NCI-H1694 (cell line): ENCODE data around the gene PRPF40A.

Experiments
- DNase-seq: peaks from one replicate; lab custom pipeline; 2025; lab: John Stamatoyannopoulos, UW

Gene PRPF40A

GRCh38 chr2:152618193-152618564 is 99.1 kb downstream of the PRPF40A start:
- DNase-seq = no peak

DNA sequence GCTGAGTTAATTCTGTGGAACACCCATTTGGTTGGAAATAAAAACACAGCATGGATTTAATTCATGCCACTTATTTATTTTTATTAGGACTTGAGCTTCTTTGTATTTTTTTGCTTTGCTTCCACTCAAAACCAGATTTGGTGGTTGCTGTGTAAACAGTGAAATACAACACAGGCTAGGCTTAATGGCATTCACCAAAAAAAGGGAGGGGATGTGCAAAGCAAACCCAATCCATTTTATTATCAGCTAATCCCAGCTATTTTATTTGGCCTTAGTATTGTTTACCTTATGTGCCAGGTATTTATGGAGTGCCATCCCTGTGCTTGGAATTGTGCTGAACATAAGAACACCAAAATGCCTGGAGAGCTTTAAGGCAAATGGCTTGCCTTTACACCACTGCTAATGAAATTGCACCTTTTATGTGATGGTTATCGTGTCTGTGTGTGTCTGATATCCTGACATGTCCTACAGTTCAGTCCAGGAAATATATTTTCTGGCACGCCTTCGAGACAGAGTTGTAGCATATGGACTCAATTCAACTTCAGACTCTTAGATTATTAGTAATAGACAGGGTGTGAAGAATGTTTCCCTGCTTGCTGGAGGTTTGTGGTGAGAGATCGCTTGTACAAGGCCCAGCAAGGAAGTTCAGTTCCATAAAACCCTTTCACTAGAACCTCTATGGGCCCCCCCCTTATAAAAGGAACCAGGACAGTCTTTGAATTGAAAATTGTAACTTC is 99.6 kb downstream of the PRPF40A start:
- DNase-seq = no peak

GRCh38 chr2:152615177-152615576 is 102.1 kb downstream of the PRPF40A start:
- no peak for DNase-seq

- no peak for DNase-seq
These were observed 104.0 kb downstream of the PRPF40A start for GRCh38 chr2:152613235-152613634.

- DNase-seq = no peak
These were observed 105.6 kb downstream of the PRPF40A start for GRCh38 chr2:152611458-152612231.

GRCh38 chr2:152609699-152610098 is 107.6 kb downstream of the PRPF40A start:
- DNase-seq = no peak

DNA sequence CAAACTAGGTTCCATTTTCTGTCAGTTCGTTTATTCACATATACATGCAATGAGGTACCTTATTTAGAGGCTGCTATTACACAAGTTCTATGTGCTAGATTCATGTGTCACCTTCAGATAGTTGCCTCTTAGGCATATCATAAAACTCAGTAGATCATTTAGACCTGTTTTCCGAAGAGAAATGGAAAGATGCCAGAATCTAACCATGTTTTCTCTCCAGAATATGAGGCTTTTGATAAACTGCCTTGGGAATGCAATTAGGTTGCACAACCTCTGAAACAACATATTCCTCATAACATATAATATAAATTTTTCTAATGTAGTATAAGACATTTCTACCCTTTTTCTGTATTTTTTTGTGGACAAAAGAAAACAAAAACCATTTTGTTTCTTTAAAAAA is 108.1 kb downstream of the PRPF40A start:
- DNase-seq = no peak

GRCh38 chr2:152607793-152608300 is 109.4 kb downstream of the PRPF40A start:
- no peak for DNase-seq

GRCh38 chr2:152606941-152607340 is 110.3 kb downstream of the PRPF40A start:
- DNase-seq = no peak

GRCh38 chr2:152606081-152606480 is 111.2 kb downstream of the PRPF40A start:
- DNase-seq = no peak

DNA sequence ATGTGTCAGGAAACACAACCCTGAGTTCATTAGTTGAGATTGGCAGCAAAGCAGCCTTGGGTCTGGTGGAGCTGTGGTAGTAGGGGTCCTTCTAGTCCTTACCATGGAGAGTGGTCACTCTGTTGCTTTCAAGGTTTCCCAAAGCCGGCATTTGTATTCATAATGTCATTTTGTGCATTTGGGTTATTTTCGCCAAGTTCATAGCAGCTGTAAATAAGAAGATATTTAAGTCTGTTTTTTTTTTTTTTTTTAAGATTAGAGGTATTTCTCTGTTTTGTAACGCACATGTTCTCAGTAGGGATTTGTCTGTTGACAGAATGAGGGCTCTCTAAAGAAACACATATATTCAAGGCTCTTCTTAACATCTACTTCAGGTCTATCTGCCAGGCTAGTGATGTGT is 114.1 kb downstream of the PRPF40A start:
- no peak for DNase-seq

DNA sequence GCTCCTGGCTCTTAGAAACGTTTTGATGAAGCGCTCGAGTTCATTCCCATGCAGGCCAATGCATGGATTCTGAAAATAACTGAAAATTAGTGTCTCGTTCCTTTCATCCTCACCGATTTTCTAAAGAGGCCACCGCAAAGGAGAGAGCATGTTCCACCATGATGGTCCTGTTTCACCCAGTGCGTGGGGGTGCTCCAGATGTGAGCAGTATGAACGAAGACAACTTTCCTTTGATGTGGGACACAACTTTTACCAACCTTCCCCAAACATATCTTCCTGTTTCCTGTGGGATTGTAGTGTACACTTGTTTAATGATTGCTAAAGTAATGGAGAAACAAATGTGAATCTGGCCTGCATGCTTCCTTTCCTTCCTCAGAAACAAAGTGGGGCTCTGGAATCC is 114.5 kb downstream of the PRPF40A start:
- no peak for DNase-seq
